ENCODE measurements around the gene TUBGCP4.

Gene TUBGCP4

DNA sequence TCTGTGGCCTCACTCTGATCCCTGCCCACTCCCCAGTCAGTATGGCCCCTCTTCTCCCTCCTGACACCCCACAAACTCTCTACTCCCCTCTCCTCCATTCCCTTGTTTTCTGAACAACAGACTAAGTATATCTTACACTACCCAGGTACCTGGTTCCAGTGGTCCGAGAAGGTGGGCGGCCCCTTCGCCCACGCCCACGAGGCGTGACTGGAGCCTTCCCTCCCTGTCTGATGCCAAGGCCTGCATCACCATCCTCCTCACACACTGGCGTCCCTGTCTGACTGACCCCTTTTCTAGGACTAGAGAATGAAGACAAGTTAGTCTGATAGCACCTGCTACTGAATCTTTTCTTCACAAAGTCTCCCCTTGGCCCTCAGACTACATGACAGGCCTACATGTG is 50.0 kb downstream of the TUBGCP4 start:
- Histone ChIP-seq H3K9me3 (ENCODE audit: severe bottlenecking) (no peaks in the 10 kb centered on the region), H3K4me3 (ENCODE audit: low read depth, low read length) (no peak overlapping the region), H3K27me3 (ENCODE audit: insufficient read depth, low read depth, severe bottlenecking) (no peaks in the 10 kb centered on the region), H3K27ac (no peak overlapping the region), H3K36me3 (peaks cover 80% of the 10 kb centered on the region)
- DNase-seq = no peak
- TF ChIP-seq, protein P1, sequence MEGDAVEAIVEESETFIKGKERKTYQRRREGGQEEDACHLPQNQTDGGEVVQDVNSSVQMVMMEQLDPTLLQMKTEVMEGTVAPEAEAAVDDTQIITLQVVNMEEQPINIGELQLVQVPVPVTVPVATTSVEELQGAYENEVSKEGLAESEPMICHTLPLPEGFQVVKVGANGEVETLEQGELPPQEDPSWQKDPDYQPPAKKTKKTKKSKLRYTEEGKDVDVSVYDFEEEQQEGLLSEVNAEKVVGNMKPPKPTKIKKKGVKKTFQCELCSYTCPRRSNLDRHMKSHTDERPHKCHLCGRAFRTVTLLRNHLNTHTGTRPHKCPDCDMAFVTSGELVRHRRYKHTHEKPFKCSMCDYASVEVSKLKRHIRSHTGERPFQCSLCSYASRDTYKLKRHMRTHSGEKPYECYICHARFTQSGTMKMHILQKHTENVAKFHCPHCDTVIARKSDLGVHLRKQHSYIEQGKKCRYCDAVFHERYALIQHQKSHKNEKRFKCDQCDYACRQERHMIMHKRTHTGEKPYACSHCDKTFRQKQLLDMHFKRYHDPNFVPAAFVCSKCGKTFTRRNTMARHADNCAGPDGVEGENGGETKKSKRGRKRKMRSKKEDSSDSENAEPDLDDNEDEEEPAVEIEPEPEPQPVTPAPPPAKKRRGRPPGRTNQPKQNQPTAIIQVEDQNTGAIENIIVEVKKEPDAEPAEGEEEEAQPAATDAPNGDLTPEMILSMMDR (IDR thresholded peaks at IDR 0.05; ENCODE audit: low read depth, low read length) = no peak

DNA sequence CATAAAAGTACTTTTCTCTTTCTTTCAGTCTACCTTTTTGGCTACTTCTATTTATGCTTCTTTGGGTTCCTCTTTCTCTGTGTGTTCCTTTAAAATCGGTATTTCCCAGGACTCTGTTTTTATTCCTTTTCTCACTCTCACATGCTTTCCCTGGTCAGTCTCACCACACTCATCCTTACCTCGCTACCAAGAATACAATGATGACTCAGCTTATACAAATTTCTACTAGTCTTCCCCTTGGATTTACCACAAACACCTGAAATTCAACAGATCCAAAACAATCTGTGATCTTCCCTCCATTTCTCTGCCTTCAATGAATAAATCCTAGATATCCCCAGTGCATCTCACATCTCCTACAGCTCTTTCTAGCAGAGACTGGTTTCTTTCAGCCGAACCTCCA is 52.9 kb downstream of the TUBGCP4 start:
- Histone ChIP-seq H3K27ac (no peak overlapping the region), H3K9me3 (ENCODE audit: severe bottlenecking) (no peaks in the 10 kb centered on the region), H3K27me3 (ENCODE audit: insufficient read depth, low read depth, severe bottlenecking) (no peaks in the 10 kb centered on the region), H3K4me3 (ENCODE audit: low read depth, low read length) (no peak overlapping the region), H3K36me3 (peaks cover 70% of the 10 kb centered on the region)
- no peak for DNase-seq
- TF ChIP-seq, protein P1 (IDR thresholded peaks at IDR 0.05; ENCODE audit: low read depth, low read length) = no peak

DNA sequence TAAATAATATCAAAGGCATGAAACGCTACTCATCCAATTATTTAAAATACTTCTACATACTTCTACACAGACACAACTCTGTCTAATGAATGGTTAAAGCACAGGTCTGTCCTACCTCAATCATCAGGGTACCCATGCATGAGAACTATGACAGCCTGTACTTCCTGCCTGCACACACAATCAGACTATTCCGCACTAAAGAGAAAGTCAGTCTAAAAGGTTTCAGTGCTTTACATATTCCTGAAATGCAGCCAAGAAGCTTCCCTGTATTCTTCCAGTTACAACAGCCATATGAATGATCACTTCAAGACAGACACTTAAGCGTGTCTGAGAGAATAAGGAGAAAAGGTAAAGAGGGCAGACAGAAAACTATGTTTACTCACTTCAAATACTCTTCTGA is 58.8 kb downstream of the TUBGCP4 start:
- no peak for DNase-seq
- H3K27ac ChIP-seq = no peak overlapping the region
- TF ChIP-seq, protein P1 (IDR thresholded peaks at IDR 0.05; ENCODE audit: low read depth, low read length) = no peak
- no peak overlapping the region for H3K4me3 ChIP-seq (ENCODE audit: low read depth, low read length)
- H3K9me3 ChIP-seq (ENCODE audit: severe bottlenecking) = no peaks in the 10 kb centered on the region
- peaks cover 64% of the 10 kb centered on the region for H3K36me3 ChIP-seq
- H3K27me3 ChIP-seq (ENCODE audit: insufficient read depth, low read depth, severe bottlenecking) = no peaks in the 10 kb centered on the region

DNA sequence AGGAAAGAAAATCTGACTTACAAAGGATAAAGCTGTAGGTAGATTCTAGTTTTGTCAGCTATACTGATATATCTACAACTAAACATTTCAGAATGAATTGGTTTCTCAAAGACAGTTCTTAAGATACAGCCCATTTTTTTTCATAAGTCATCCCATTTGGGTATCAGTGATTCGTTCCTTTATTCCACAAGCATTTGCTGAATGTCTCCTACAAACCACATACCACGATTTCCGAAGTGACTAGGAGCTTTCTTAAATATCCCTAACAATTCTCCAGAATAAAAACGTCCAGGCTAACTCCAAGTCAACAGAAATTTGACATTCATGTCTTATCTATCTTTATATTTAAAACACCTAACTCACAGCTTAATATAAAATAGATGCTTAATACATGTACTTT is 62.3 kb downstream of the TUBGCP4 start:
- Histone ChIP-seq H3K27ac (no peak overlapping the region), H3K4me3 (ENCODE audit: low read depth, low read length) (no peak overlapping the region), H3K9me3 (ENCODE audit: severe bottlenecking) (no peaks in the 10 kb centered on the region), H3K27me3 (ENCODE audit: insufficient read depth, low read depth, severe bottlenecking) (no peaks in the 10 kb centered on the region), H3K36me3 (peaks cover 65% of the 10 kb centered on the region)
- TF ChIP-seq, protein P1 (IDR thresholded peaks at IDR 0.05; ENCODE audit: low read depth, low read length) = no peak
- no peak for DNase-seq

DNA sequence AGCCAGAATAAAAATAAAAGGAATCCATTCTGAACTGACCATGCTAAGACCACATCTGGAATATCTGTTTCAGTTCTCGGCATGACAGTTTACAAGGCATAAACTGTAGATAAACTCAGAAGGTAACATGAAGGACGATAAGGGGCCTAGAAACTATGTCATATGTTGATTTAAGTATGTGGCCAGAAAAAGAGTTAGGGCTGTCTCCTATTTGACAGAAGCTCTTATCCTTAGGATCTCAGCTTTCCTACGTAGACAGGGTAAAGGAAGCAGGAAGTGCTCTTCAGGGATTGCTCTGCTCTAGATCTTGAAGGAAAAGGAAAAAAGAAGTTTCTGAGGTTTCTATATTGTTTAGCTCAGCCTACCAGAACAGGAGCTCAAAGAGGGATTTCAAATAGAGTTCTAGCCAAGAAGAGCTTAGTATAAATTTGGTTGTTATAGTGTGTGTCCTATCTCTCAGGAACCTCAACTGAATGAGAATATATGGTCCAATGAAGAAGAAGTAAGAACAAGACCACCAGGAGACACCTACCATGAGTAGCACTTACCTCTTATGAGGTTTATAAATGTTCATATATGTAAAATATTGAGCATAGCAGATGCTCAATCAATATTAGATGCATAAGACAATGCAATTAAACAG is 62.9 kb downstream of the TUBGCP4 start:
- H3K27me3 ChIP-seq (ENCODE audit: insufficient read depth, low read depth, severe bottlenecking) = no peaks in the 10 kb centered on the region
- H3K9me3 ChIP-seq (ENCODE audit: severe bottlenecking) = no peaks in the 10 kb centered on the region
- TF ChIP-seq, protein P1 (IDR thresholded peaks at IDR 0.05; ENCODE audit: low read depth, low read length) = no peak
- peaks cover 68% of the 10 kb centered on the region for H3K36me3 ChIP-seq
- no peak for DNase-seq
- H3K27ac ChIP-seq = no peak overlapping the region
- no peak overlapping the region for H3K4me3 ChIP-seq (ENCODE audit: low read depth, low read length)

DNA sequence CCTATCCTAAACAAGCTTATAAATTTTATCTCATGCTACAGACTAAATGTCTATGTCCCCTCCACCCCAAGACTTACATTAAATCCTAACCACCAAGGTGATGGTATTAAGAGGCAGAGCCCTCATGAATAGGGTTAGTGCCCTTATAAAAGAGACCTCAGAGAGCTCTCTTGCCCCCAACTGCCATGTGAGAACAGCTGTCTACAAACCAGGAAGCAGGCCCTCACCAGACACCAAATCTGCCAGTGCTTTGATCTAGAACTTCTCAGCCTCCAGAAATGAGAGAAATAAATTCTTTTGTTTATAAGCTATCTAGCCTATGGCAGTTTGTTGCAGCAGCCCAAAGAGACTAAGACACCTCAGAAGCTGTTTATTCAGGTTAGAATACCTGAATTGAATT is 63.5 kb downstream of the TUBGCP4 start:
- peaks cover 74% of the 10 kb centered on the region for H3K36me3 ChIP-seq
- TF ChIP-seq, protein P1 (IDR thresholded peaks at IDR 0.05; ENCODE audit: low read depth, low read length) = no peak
- no peak overlapping the region for H3K27ac ChIP-seq
- no peaks in the 10 kb centered on the region for H3K27me3 ChIP-seq (ENCODE audit: insufficient read depth, low read depth, severe bottlenecking)
- H3K4me3 ChIP-seq (ENCODE audit: low read depth, low read length) = no peak overlapping the region
- H3K9me3 ChIP-seq (ENCODE audit: severe bottlenecking) = no peaks in the 10 kb centered on the region
- DNase-seq = no peak

Data from WERI-Rb-1 (cell line).